GM23338 (cell line): ENCODE measurements around the gene FIBP. TPM values are rescaled to one million over a fixed set of nuclear protein-coding genes. Genes with fewer than 3 reads are reported as not detected.
A peak's percentile ranks its signal among the peaks of the same experiment; 100 is the strongest.

Experiments used
- ATAC-seq: fragments of 200-7000 bp; cut with Tn5 transposase; 3 replicates; pipeline ENCODE4 v1.9.1; 2020
- DNase-seq: peaks from one replicate; pipeline ENCODE4 v3.0.0-alpha.2; 2015; ENCODE audit warnings: low spot score
- H2AFZ ChIP-seq: fragments of 200-600 bp; sonication (generic); 2 replicates; pipeline ENCODE4 v1.8.0; 2016; ENCODE audit warnings: antibody characterized with exemption, mild to moderate bottlenecking, moderate library complexity
- H3F3A ChIP-seq: fragments of 200-600 bp; sonication (generic); replicated peaks from 2 replicates; pipeline ENCODE4 v1.8.0; 2017; ENCODE audit warnings: antibody characterized with exemption, mixed run types, low read depth
- H3K27ac ChIP-seq: fragments of 200-600 bp; sonication (generic); 2 replicates; pipeline ENCODE4 v1.6.1; 2016; ENCODE audit warnings: low read depth
- H3K27me3 ChIP-seq: fragments of 200-600 bp; sonication (generic); 2 replicates; pipeline ENCODE4 v1.8.0; 2016; ENCODE audit warnings: mild to moderate bottlenecking, mixed run types, moderate library complexity; ENCODE audit not compliant: insufficient read depth
- H3K36me3 ChIP-seq: fragments of 200-600 bp; sonication (generic); 2 replicates; pipeline ENCODE4 v1.8.0; 2016; ENCODE audit warnings: mild to moderate bottlenecking; ENCODE audit not compliant: insufficient read depth
- H3K4me1 ChIP-seq: fragments of 200-600 bp; sonication (generic); 2 replicates; pipeline ENCODE4 v1.8.0; 2016; ENCODE audit warnings: mild to moderate bottlenecking, moderate library complexity; ENCODE audit not compliant: insufficient read depth
- H3K4me2 ChIP-seq: fragments of 200-600 bp; sonication (generic); 2 replicates; pipeline ENCODE4 v1.7.1; 2017; ENCODE audit warnings: mixed run types
- H3K4me3 ChIP-seq: fragments of 200-600 bp; sonication (generic); 2 replicates; pipeline ENCODE4 v1.6.1; 2016; ENCODE audit warnings: mixed run types
- H3K79me2 ChIP-seq: fragments of 200-600 bp; sonication (generic); replicated peaks from 2 replicates; pipeline ENCODE4 v1.8.0; 2017; ENCODE audit warnings: mild to moderate bottlenecking; ENCODE audit not compliant: insufficient read depth
- H3K9me2 ChIP-seq: fragments of 200-600 bp; sonication (generic); 2 replicates; pipeline ENCODE4 v1.8.0; 2017; ENCODE audit not compliant: insufficient read depth
- H4K20me1 ChIP-seq: fragments of 200-600 bp; sonication (generic); replicated peaks from 2 replicates; pipeline ENCODE4 v1.8.0; 2017; ENCODE audit warnings: mild to moderate bottlenecking; ENCODE audit not compliant: insufficient read depth
- H3K27ac Mint-ChIP-seq: 2 replicates; pipeline ENCODE4 v1.8.0; 2020; ENCODE audit warnings: inconsistent platforms, mild to moderate bottlenecking, moderate library complexity, mixed read lengths
- H3K27me3 Mint-ChIP-seq: 3 replicates; pipeline ENCODE4 v1.8.0; 2022; ENCODE audit warnings: low read depth, mild to moderate bottlenecking, moderate library complexity, mixed read lengths, inconsistent platforms; ENCODE audit not compliant: insufficient read depth, poor library complexity
- H3K36me3 Mint-ChIP-seq: 3 replicates; pipeline ENCODE4 v1.8.0; 2021; ENCODE audit warnings: low read depth, mild to moderate bottlenecking, inconsistent platforms, moderate library complexity, mixed read lengths
- H3K4me1 Mint-ChIP-seq: 3 replicates; pipeline ENCODE4 v1.8.0; 2020; ENCODE audit warnings: mild to moderate bottlenecking, inconsistent platforms, mixed read lengths
- H3K4me3 Mint-ChIP-seq: 3 replicates; pipeline ENCODE4 v1.8.0; 2021; ENCODE audit warnings: moderate library complexity, mild to moderate bottlenecking, inconsistent platforms, mixed read lengths
- H3K9me3 Mint-ChIP-seq: 3 replicates; pipeline ENCODE4 v1.8.0; 2020; ENCODE audit warnings: moderate library complexity, mild to moderate bottlenecking, inconsistent platforms, mixed read lengths
- NANOG ChIP-seq: IDR thresholded peaks from 2 replicates; pipeline ENCODE4 v1.6.1; 2016; ENCODE audit warnings: antibody characterized with exemption, borderline replicate concordance
- POLR2AphosphoS5 ChIP-seq: IDR thresholded peaks from 2 replicates; pipeline ENCODE4 v1.6.1; 2016; ENCODE audit warnings: antibody characterized with exemption, low read depth
- STAT1 ChIP-seq: IDR thresholded peaks from one replicate; pipeline ENCODE4 v1.6.1; 2016; ENCODE audit warnings: antibody characterized with exemption; ENCODE audit not compliant: unreplicated experiment
- ZNF462 ChIP-seq: fragments of 250-450 bp; sonication (Bioruptor Pico); IDR thresholded peaks from 2 replicates; pipeline ENCODE4 v1.5.0; 2020; ENCODE audit warnings: mild to moderate bottlenecking, moderate library complexity
- polyA plus RNA-seq: library from polyadenylated mRNA; unstranded; fragments of >200 nt; fragmentation: Nextera tagmentation; extraction: Ambion mirVana; gene quantifications from 2 replicates; pipeline ENCODE4 v1.2.1, GENCODE V29; 2016
- total RNA-seq: library from RNA; depleted of rRNA; stranded (reverse); fragments of >200 nt; shearing (Covaris generic); gene quantifications from 2 replicates; pipeline ENCODE4 v1.2.3, GENCODE V29; 2014

Gene FIBP
- total and polyA plus RNA-seq, 2 experiments from 2014 or later = 79.0 to 102 TPM

- Histone ChIP-seq H3K4me3 (peak overlapping the region; percentile 92), H2AFZ (peak overlapping the region; percentile 83; the same call in 1 of the 2 replicates), H3K79me2 (no peaks in the 10 kb centered on the region), H3K27ac (no peak overlapping the region), H3K36me3 (peaks cover under 1% of the 10 kb centered on the region; the same call in 1 of the 2 replicates), H3K4me2 (peak overlapping the region; percentile 96), H4K20me1 (peaks cover 3% of the 10 kb centered on the region; the same call in 1 of the 2 replicates), H3K27me3 (peaks cover 25% of the 10 kb centered on the region), H3K9me2 (no peaks in the 10 kb centered on the region), H3F3A (peaks cover 9% of the 10 kb centered on the region; the same call in 1 of the 2 replicates), H3K4me1 (no peaks in the 10 kb centered on the region)
- Mint-ChIP-seq H3K27me3 (peaks cover 43% of the 10 kb centered on the region), H3K4me1 (peaks cover 8% of the 10 kb centered on the region), H3K36me3 (peaks cover 26% of the 10 kb centered on the region), H3K4me3 (peak overlapping the region; percentile 91), H3K9me3 (no peaks in the 10 kb centered on the region; the same call in 1 of the 3 replicates), H3K27ac (peak overlapping the region; percentile 82; the same call in 1 of the 2 replicates)
- peak; percentile 48 for ATAC-seq
- no peak for TF ChIP-seq ZNF462
- no peak for TF ChIP-seq NANOG
- TF ChIP-seq STAT1 = no peak
- peak; percentile 63 for TF ChIP-seq POLR2AphosphoS5
- DNase-seq = peak; percentile 72
These were observed 20.8 kb downstream of the FIBP start for GRCh38 chr11:65867284-65868071.
